Measurements from ENCODE around the gene SPINT2.
"Not testable (repeated sequence)": the region's sequence is repeated elsewhere in the genome, so short reads cannot be mapped to it uniquely, and the experiment has no call there.

SPINT2 gene

GRCh38 chr19:38243279-38243673 lies 21.1 kb upstream of the SPINT2 start:
- no peak for DNase-seq

DNA sequence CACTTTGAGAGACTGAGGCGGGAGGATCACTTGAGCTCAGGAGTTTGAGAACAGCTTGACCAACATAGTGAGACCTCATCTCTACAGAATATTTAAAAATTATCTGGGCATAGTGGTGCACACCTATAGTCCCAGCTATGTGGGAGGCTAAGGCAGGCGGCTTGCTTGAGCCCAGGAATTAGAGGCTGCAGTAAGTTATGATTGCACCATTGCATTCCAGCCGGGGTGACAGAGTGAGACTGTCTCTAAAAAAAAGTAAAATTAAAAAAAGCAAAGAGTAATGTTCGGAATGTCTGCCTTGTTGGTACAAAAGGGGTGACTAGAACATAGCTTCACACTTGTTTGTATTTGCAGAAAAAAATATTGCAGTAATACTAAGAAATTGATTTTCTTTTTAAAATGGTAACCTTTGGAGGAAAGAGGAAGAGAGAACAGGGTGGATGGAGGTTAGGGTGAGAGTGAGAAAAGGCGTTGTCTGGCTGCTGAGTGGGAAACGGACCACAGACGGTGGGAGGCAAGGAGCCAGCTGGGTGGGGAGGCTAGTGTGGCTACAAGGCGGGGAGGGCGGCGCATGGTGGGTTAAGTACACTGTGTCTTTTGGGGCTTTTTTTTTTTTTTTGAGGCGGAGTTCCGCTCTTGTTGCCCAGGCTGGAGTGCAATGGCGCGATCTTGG lies 18.4 kb upstream of the SPINT2 start:
- peak; percentile 95 for DNase-seq

GRCh38 chr19:38247126-38247525 lies 17.2 kb upstream of the SPINT2 start:
- DNase-seq, result peak; percentile 49

DNA sequence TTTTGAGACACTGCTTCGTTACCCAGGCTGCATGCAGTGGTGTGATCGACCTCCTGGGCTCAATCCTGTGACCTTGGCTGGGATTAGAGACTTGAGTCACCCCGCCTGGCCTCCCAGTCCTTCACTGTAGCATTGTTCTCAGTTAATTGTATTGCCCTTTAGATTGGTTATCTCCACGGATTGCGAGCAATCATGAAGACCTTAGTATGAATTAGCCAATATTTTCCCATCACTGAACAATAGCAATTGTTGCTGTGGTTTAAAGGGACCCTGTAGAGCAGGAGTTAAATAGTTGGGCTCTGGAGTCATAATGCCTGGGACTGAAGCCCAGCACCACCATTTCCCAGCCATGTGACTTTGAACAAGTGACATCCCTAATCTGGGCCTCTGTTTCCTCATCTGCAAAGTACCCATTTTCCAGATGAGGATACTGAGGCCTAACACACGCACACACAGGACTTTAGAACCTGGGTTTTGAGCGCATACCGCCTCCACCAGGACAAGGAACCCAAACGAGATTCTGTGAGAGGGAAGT lies 16.6 kb upstream of the SPINT2 start:
- DNase-seq, result no peak

- no peak for DNase-seq
Observed at GRCh38 chr19:38248421-38248820, 16.0 kb upstream of the SPINT2 start.

DNA sequence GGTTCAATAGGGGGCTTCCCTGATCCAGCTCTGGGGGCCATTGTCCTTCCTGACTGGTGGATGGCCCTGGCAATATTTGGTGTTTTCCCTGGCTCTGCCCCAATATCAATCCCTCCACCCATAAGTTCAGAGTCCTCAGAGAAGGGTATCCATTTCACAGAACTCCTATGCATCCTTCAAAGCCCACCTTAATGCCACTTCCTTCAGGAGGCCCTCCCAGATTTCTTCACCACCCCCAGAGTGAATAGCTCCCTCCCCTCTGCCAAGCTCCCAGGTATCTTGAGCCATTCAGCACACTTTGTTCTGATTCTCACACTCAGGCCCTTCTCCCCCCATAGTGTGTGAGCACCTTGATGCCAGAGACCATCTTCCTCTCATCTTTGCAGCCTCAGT lies 13.9 kb upstream of the SPINT2 start:
- no peak for DNase-seq

DNA sequence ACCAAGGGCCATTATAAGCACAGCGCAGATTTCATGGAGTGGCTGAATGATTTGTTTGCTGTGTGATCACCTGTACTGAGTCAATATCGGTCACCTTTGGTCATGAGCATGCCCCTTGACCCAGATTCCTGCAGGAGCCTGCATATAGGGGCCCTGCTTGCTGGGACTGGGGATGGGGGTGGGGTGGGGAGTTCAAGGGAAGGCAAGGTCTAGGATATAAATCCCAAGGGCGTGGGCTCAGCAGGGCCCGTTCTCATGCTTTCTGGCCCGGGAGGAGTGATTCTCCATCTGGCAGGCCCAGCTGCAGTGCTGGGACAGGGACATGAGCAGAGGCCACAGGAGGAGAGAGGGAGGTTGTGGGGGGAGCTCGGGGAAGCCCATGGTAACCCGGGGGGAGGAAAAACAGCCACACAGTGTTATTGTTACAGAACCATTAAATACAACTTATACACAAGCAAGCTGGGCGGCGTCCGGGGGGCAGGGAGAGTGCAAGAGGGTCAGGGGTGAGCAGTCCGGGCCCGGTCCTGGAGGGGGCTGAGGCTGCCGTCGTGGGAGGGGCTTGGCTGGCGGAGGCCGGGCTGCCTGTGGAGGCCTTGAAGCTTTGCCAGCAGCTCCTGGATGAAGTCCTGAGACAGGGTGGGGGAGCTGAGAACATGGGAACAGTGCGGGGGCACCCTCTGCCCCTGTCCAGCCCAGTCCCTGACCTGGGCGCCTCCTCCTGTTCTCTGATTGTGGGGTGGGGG lies 13.4 kb upstream of the SPINT2 start:
- no peak for DNase-seq

DNA sequence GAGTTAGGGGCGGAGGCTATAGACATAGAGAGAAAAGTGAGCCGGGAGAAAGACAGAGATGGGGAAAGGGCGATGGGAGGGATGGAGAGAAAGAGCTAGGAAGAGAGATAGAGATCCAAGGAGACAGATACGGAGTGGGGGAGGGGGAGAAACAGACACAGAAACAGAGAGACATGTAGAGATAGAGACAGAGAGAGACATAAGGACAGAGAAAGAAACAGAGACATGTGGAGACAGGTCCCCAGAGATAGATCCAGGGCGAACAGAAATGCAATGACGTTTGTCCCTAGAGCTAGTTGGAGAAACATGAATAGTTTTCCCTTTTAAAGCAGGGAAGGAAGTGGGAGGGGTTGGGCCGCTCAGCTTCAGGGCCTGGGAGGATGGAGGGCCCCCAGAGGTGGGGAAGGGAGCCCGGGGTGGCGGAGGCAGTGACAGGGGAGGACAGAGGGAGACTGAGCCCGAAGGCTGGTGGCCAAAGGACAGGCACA lies 12.8 kb upstream of the SPINT2 start:
- DNase-seq, result no peak

- DNase-seq, result no peak
Observed at GRCh38 chr19:38252385-38252784, 12.0 kb upstream of the SPINT2 start.

DNA sequence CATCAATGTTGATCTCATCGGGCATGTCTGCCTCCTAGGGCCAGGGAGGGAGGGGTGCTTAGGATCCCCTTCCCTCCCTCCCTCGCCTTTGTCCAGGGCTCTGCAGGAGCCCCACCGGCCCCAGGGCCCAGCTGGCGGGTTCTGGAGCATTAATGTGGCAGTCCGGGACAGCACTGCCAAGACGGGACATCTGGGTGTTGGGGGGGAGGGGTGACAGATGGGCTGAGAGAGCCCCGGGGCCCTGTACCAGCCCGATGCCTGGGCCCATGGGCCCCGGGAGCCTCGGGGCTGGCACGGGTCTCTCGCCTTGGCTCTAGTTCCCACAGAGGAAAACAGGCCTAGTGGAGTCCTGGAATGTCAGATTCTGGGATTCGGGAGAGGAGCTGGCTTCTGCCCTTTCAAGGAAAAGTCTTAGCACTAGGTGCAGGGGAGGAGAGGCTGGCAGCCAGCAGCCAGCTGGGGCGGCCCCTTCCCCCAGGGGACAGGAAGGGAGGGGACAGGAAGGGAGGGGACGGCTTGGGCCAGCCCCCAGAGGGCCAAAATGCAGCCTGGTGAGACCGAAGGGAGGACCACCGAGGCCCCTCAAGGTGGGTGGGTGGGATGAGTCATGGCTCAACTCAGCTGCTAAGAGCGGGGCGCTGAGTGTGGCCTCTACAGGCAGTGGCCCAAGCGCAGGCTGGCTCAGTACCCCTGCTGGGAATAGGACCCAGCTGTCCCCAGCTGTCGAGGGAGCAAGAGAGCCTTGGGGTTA lies 11.3 kb upstream of the SPINT2 start:
- no peak for DNase-seq

- DNase-seq, result no peak
Observed at GRCh38 chr19:38253788-38254187, 10.6 kb upstream of the SPINT2 start.

GRCh38 chr19:38255383-38256014 lies 8.9 kb upstream of the SPINT2 start:
- DNase-seq, result peak; percentile 84

DNA sequence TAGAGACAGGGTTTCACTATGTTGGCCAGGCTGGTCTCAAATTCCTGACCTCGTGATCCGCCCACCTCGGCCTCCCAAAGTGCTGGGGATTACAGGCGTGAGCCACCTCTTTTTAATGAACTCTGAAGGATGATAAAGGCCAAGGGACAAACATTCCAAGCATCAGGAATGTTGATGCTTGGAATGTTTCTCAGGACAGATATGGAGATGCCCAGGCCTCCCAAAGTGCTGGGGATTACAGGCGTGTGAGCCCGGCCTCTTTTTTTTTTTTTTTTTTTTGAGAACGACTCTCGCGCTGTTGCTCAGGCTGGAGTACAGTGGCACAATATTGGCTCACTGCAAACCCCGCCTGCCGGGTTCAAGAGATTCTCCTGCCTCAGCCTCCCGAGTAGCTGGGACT lies 2.4 kb upstream of the SPINT2 start:
- DNase-seq, result not testable (repeated sequence)

DNA sequence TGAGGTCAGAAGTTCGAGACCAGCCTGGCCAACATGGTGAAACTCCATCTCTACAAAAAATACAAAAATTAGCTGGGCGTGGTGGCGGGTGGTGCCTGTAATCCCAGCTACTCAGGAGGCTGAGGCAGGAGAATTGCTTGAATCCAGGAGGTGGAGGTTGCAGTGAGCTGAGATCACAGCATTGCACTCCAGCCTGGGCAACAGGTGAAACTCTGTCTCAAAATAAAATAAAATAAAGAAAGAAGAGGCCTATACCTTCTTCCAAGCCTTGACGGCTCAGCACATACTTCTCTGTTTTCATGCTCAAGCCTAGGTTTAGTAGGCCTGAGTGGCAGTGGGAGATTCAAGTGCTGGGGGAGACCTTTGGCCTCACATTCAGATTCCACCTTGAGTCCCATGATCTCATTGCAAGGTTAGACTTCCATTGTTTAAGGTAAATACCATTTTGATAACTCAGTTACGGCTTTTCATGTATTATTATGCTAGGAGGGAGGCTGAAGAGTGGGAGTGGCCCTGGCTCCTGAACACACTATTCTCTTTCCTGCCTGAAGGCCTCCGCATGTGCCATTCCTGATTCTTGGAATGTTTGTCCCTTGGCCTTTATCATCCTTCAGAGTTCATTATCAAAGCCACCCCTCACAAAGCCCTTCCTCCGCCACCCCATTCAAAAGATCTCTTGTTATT lies 1.6 kb upstream of the SPINT2 start:
- DNase-seq, result no peak

DNA sequence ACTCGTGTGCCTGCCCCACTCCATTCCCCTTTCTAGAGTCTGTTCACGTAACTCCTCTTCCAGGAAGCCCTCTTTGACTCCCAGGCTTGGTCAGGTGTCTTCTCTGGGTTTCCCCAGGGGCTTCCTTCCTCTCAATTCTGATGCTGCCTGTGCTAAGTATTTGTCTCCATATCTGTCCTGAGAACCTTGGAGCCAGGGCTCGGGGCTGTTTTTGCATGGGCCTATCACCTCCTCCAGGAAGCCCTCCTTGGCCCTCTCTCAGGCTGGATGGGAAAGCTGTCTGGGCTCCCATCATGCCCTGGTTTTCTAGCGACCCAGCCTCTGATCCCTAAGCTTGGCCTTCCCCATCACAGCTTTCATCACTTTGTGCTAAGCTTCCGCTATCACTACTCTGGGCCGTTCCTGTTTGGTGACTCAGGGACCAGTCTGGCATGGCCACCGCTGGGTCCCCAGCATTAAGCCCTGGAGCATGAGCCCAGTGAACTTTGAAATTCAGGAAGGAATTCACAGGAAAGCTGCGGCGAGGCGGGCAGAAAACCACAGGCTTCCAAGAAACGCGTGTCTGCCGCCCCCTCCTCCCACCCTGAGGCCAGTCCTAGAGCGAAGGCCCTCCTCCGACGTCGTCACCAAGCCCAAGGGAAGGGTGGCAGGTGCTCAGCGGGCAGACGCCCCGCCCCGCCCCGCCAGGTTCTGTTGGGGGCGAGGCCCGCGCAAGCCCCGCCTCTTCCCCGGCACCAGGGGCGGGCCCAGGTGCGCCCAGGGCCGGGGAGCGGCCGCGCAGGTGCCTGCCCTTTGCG lies 486 bp upstream of the SPINT2 start:
- peak; percentile 88 for DNase-seq

DNA sequence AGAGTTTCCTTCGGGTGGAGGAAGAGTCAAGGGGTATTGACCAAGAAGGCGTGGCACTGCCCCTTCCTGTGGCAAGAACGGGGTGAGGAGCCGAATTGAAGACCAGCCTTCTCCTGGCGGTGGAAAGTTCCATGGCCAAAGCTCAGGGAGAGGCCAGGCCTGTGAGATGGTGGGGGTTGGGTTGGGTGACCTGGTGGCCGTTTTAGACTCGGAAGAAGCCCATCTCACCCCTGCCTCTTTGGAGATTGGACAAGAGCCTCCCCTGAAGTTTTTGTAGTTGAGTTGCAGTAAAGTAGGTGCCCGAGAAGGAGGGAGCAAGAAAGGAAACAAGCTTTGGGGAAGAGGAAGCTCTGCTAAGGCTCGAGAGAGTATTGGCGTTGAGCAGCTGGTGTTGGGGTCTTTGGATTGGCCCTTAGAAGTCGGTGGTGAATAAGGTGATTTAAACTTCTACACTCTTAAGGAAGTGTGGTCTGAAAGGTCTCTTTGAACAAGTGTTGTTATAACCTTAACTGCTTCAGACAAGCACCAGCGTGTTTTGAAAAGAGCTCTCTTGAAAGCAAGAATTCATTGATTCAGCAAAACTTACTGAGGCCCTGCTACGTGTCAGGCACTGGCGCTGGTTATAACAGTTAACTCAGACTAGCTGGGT lies 964 bp downstream of the SPINT2 start:
- DNase-seq, result peak; percentile 77

DNA sequence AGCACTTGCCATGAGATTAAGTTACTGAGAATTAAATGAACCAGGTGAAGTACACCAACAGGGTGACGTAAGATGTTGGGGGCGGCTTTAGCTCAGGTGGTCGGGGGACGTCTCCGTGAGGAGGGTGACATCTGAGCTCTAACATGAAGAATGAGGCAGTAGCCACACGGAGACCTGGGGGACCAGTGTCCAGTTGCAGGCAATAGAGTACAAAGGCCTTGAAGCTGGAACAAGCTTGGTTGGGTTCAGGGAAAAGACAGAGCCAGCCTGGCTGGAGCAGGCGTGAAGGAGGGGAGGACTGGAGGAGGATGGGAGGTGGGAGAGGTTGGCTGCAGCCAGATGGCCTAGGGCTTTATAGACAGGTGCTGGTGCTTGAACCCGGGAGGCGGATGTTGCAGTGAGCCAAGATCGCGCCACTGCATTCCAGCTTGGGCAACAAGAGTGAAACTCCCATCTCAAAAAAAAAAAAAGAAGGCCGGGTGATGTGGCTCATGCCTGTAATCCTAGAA lies 1.6 kb downstream of the SPINT2 start:
- no peak for DNase-seq

DNA sequence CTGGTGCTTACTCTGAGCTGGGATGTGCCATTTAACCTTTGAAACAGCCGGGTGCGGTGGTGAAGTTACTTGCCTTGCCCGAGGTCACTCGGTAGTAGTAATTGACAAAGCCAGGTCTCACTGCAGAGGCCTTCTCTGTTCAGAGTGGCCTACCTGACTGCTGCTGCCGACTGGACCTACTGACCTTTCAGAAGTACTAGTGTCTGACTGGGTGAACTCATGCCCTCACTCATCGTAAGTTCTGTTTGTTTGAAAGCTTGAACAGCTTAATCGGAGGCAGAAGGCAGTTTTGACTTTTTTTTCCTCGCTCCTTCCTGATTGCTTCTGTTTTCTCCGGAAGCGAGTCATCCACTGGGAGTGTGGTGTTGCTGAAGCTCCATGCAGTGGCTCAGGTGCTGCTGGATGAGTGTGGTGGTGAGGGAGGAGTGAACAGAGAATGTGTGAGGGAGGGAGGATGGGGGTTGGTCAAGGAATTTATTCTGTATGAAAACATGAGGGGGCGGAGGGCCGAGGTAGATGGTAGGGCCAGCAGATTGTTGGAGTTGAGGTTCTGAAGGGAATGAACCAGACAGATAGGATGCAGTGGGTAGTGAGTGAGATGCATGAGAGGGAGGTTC lies 2.7 kb downstream of the SPINT2 start:
- no peak for DNase-seq

DNA sequence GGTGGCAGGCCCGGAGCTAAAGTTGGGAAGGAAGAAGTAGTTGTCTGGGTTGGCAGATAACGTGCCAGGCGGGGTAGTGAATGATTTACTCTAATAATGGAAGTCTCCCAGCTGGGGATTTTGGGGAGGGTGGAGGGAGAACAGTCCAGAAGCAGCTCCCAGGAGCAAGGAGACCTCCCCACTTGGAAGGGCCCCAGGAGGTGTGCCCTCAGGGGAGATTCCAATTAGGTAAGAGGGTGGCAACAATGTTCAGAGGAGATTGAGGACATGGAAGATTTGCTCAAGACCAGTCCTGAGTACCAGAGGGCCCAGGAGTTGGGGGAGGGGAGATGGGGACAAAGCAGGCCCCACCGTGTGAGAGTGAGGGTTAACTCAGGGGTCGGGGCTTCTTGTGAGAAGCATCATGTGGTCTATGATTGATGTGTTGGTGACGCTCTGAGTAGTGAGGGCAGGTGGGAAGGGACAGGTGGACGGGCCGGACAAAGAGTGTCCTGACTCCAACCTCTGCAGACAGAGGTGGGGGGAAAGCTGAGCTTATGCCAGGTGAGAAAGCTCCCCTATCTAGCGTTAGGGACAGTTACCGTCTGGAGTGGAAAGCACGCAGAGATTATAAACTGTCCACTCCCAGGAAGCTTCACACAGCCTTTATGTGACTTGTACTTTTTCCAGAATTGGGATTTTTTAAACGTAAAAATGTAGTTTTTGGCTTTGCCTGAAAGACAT lies 3.5 kb downstream of the SPINT2 start:
- DNase-seq, result no peak

GRCh38 chr19:38268539-38268938 lies 4.2 kb downstream of the SPINT2 start:
- DNase-seq, result no peak

All from MV-4-11 (cell line).